ENCODE results near the gene MTA1. TPM values are rescaled to one million over a fixed set of nuclear protein-coding genes. Genes with fewer than 3 reads are reported as not detected.

MTA1 gene
- total RNA-seq, 2 experiments from 2014 or later, result 107 to 113 TPM

DNA sequence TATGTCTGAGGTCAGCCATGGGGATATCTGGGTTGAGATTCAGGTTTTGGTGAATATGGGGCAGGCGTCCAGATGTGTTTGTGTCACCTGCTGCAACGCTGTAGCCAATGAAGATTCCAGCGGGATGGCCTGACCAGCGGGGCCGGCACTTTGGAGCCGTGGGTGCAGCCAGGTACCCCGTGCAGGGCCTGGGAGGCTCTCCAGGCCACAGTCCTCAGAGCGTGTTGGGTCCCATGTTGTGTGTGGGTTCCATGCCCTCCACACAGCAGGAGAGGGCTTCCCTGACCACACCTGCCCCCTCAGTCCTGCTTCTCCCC is 24.1 kb upstream of the MTA1 start:
- H3K27me3 Mint-ChIP-seq, result no peaks in the 10 kb centered on the region
- intact Hi-C loops (cut with DNase I, micrococcal nuclease), result loop anchor here in 1 of 2 experiments (5.0 kb wide), 1 partner anchor 97 kb away; the partner anchor contains the start of gene TEDC1
- H3K36me3 Mint-ChIP-seq (ENCODE audit: low read depth), result peaks cover 18% of the 10 kb centered on the region
- peaks cover 2% of the 10 kb centered on the region for H3K9me3 Mint-ChIP-seq
- CTCF ChIA-PET, result no interaction called here
- peaks cover 32% of the 10 kb centered on the region for H3K4me1 ChIP-seq (ENCODE audit: insufficient read depth, low read length)
- TF ChIP-seq, protein P1, sequence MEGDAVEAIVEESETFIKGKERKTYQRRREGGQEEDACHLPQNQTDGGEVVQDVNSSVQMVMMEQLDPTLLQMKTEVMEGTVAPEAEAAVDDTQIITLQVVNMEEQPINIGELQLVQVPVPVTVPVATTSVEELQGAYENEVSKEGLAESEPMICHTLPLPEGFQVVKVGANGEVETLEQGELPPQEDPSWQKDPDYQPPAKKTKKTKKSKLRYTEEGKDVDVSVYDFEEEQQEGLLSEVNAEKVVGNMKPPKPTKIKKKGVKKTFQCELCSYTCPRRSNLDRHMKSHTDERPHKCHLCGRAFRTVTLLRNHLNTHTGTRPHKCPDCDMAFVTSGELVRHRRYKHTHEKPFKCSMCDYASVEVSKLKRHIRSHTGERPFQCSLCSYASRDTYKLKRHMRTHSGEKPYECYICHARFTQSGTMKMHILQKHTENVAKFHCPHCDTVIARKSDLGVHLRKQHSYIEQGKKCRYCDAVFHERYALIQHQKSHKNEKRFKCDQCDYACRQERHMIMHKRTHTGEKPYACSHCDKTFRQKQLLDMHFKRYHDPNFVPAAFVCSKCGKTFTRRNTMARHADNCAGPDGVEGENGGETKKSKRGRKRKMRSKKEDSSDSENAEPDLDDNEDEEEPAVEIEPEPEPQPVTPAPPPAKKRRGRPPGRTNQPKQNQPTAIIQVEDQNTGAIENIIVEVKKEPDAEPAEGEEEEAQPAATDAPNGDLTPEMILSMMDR (IDR thresholded peaks at IDR 0.05), result no peak
- ATAC-seq (ENCODE audit: poor library complexity), result no peak
- peaks cover 9% of the 10 kb centered on the region for H3K4me1 Mint-ChIP-seq (ENCODE audit: low read depth)
- DNase-seq, result no peak
- no peak overlapping the region for H3K4me3 Mint-ChIP-seq
- no peak overlapping the region for H3K4me3 ChIP-seq (ENCODE audit: low read length)
- no peaks in the 10 kb centered on the region for H3K27me3 ChIP-seq (ENCODE audit: control insufficient read depth in 1 of 2, insufficient read depth in 2 of 2, low read length in 2 of 2)
- no peak overlapping the region for H3K27ac Mint-ChIP-seq
- peaks cover 0 to 14% of the 10 kb centered on the region in 2 experiments for H3K9me3 ChIP-seq (ENCODE audit: control insufficient read depth in 1 of 2, insufficient read depth in 1 of 2, low read length in 2 of 2)
- peaks cover 10% of the 10 kb centered on the region for H3K36me3 ChIP-seq (ENCODE audit: insufficient read depth, low read length)
- POLR2A ChIA-PET, result no interaction called here
- H3K27ac ChIP-seq (ENCODE audit: low read depth in 1 of 2, low read length in 2 of 2), result no peak overlapping the region

DNA sequence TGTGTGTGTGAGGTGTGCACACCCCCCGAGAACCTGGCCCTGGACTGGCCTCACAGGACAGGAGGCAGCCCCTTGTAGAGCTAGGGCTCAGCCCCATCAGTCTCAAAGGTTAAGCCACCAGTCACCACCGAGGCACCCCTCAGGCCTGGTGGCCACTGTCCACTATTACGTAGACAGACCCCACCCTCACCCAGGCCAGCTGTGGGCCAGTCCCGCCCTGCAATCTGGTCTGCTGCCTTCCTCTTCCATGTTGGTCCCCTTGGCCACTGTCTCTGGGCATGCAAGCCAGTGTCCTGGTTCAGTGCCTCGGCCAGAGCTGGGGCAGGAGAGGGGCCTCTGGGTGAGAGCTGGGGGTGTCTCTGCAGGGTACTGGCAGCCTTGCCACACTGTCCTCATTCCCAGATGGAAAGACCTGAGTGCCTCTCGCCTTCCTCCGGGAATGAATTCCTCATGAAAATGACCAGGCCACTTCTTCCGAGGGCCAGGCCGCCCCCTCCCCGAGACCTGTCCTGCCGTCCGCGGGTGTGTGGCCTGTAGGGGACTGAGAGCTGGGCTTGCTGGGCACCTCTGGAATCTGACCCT is 22.2 kb upstream of the MTA1 start:
- Histone ChIP-seq H3K27ac (ENCODE audit: low read depth in 1 of 2, low read length in 2 of 2) (no peak overlapping the region), H3K4me3 (ENCODE audit: low read length) (peak overlapping the region; percentile 71), H3K27me3 (ENCODE audit: control insufficient read depth in 1 of 2, insufficient read depth in 2 of 2, low read length in 2 of 2) (no peaks in the 10 kb centered on the region), H3K36me3 (ENCODE audit: insufficient read depth, low read length) (peaks cover 16% of the 10 kb centered on the region), H3K9me3 (ENCODE audit: control insufficient read depth in 1 of 2, insufficient read depth in 1 of 2, low read length in 2 of 2) (peaks cover 4 to 24% of the 10 kb centered on the region in 2 experiments), H3K4me1 (ENCODE audit: insufficient read depth, low read length) (peaks cover 30% of the 10 kb centered on the region)
- Mint-ChIP-seq H3K27ac (peak overlapping the region; percentile 72), H3K9me3 (peaks cover 3% of the 10 kb centered on the region), H3K27me3 (no peaks in the 10 kb centered on the region), H3K4me3 (peak overlapping the region; percentile 80), H3K4me1 (ENCODE audit: low read depth) (peaks cover 11% of the 10 kb centered on the region), H3K36me3 (ENCODE audit: low read depth) (peaks cover 29% of the 10 kb centered on the region)
- POLR2A ChIA-PET, result interaction anchor here (1.0 to 2.5 kb wide), 2 partner anchors 51 to 93 kb away, joined by 3 to 16 read pairs; partner anchors contain the start of gene TEDC1
- CTCF ChIA-PET, result interaction anchor here (1.0 to 1.9 kb wide), 3 partner anchors 26 to 93 kb away, joined by 3 to 5 read pairs (median 4); partner anchors contain the start of gene TEDC1
- ATAC-seq (ENCODE audit: poor library complexity), result no peak
- intact Hi-C loops (cut with DNase I, micrococcal nuclease), result loop anchor here in 1 of 2 experiments (5.0 kb wide), 1 partner anchor 95 kb away; the partner anchor contains the start of gene TEDC1
- DNase-seq, result no peak
- TF ChIP-seq, protein P1 (IDR thresholded peaks at IDR 0.05), result no peak

DNA sequence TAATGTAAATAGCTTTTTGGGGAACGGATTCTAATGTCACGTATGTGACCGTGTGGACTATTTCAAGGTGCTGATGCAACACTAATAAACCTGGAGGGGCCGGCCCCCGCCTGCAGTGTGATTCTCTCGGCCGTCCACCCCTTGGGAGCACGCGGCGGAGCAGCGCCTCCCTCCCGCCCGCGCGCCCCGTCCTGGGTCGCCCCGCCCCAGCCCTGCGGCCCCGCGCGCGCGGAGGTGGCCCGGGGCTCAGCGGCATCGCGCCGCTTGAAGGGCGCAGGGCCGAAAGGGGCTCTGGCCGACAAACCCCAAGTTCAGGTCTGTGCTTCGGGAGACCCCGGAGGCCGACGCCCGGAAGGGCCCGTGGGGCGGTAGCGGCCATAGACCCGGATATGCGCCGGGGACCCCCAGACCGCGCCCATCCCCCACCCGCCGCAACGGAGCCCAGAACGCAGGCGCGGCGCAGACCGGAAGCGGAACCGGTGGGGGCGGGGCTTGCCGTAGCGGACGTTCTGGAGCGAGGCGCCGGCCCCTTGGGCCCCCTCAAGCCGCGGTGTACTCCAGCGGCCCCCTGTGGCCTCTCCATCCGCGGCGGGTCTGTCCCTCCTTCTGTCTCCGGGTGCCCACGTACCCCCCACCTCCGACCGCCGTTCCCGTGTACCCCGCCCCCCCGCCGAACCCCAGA is 21.4 kb upstream of the MTA1 start, which contains the start of gene TEX22:
TEX22 (plus strand) TSS at position 495 of the 682 bp plus-strand sequence. CDS start 803 bp downstream, outside the sequence.
- H3K4me1 Mint-ChIP-seq (ENCODE audit: low read depth), result peaks cover 16% of the 10 kb centered on the region
- intact Hi-C loops (cut with DNase I, micrococcal nuclease), result loop anchor here in 1 of 2 experiments (1.0 to 5.0 kb wide), 3 partner anchors 17 to 94 kb away; partner anchors contain the start of gene TEDC1
- ChIA-PET POLR2A (interaction anchor here (1.0 to 2.5 kb wide), 2 partner anchors 50 to 92 kb away, joined by 3 to 16 read pairs; partner anchors contain the start of gene TEDC1), CTCF (interaction anchor here (1.0 to 1.9 kb wide), 2 partner anchors 91 to 92 kb away, joined by 4 to 5 read pairs; partner anchors contain the start of gene TEDC1)
- ATAC-seq (ENCODE audit: poor library complexity) (peak; percentile 91), DNase-seq (peak; percentile 75 to 94 (median 86))
- H3K36me3 ChIP-seq (ENCODE audit: insufficient read depth, low read length), result peaks cover 16% of the 10 kb centered on the region
- H3K27me3 Mint-ChIP-seq, result no peaks in the 10 kb centered on the region
- peak within 1 kb of the TSS; percentile 71 for H3K4me3 ChIP-seq (ENCODE audit: low read length)
- no peaks in the 10 kb centered on the region for H3K27me3 ChIP-seq (ENCODE audit: control insufficient read depth in 1 of 2, insufficient read depth in 2 of 2, low read length in 2 of 2)
- H3K4me3 Mint-ChIP-seq, result peak within 1 kb of the TSS; percentile 80
- peaks cover 34% of the 10 kb centered on the region for H3K36me3 Mint-ChIP-seq (ENCODE audit: low read depth)
- H3K9me3 Mint-ChIP-seq, result peaks cover 3% of the 10 kb centered on the region
- H3K27ac ChIP-seq (ENCODE audit: low read depth in 1 of 2, low read length in 2 of 2), result peak within 1 kb of the TSS; percentile 44 to 65
- peaks cover 30% of the 10 kb centered on the region for H3K4me1 ChIP-seq (ENCODE audit: insufficient read depth, low read length)
- TF ChIP-seq, protein P1 (IDR thresholded peaks at IDR 0.05), result no peak
- H3K27ac Mint-ChIP-seq, result peak within 1 kb of the TSS; percentile 72
- H3K9me3 ChIP-seq (ENCODE audit: control insufficient read depth in 1 of 2, insufficient read depth in 1 of 2, low read length in 2 of 2), result peaks cover 4 to 26% of the 10 kb centered on the region in 2 experiments
